ENCODE results near the gene ZBTB7A.

Gene ZBTB7A

DNA sequence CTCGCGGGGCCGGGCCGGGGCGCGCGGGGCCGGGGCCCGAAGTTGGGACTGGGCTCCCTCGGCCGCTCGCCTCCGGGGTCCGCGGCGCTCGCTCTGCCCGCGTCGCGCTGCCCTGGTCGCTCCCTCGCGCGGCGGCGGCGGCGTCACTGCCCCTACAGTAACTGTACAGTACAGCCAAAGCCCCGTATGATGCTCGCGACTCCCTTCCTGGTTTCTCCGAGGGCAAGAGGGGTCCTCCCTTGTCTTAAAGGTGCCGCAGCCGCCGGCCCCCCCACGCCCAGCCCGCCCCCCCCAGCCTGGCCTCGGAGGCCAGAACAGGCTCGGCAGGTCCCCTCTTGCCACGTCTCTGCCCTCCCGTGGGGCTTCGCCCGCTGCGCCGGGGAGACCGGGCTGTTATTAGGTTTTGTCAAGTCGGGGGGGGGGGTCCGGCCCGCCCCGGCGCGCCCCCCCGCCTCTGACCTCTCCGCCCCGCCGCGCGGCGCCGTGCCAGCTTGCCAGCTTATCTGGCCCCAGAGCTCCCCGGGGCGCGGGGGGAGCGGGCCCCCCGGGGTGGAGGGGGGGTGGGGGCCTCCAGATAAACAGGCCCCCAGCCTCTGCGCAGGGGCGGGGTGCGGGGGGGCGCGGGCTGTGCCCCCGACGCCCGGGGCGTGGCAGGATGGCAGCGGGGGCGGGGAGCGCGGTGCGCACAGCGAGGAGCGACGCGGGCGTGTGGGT is at the start of gene ZBTB7A:
Gene ZBTB7A (minus strand): TSS at position 218 of the 714 bp plus-strand sequence. CDS start 11,667 bp downstream, outside the sequence.
- peaks cover 5 to 49% (median 40%) of the 10 kb centered on the region in 5 donors for H3K4me1 ChIP-seq (ENCODE audit: control insufficient read depth in 5 of 5, insufficient read depth in 5 of 5, low read length in 5 of 5)
- H3K36me3 ChIP-seq (ENCODE audit: control insufficient read depth in 5 of 5, insufficient read depth in 5 of 5, low read length in 5 of 5), result peaks cover 0 to 6% (median 5%) of the 10 kb centered on the region in 5 donors
- H3K27ac ChIP-seq (ENCODE audit: low read depth, low read length), result peak within 1 kb of the TSS; percentile 76
- peak within 1 kb of the TSS in 4 of 5 donors; percentile 66 to 80 (median 75) for H3K9ac ChIP-seq (ENCODE audit: low read length in 5 of 5)
- H3K4me3 ChIP-seq (ENCODE audit: low read depth in 1 of 5, low read length in 5 of 5), result peak within 1 kb of the TSS in 4 of 5 donors; percentile 57 to 79 (median 70)
- no peaks in the 10 kb centered on the region for H3K9me3 ChIP-seq (ENCODE audit: control insufficient read depth in 5 of 5, low read length in 5 of 5)
- H3K27me3 ChIP-seq (ENCODE audit: control insufficient read depth in 5 of 5, insufficient read depth in 4 of 5, low read length in 5 of 5), result no peaks in the 10 kb centered on the region

- no peak overlapping the region for H3K9ac ChIP-seq (ENCODE audit: low read length in 5 of 5)
- H3K27me3 ChIP-seq (ENCODE audit: control insufficient read depth in 5 of 5, insufficient read depth in 4 of 5, low read length in 5 of 5), result no peaks in the 10 kb centered on the region
- H3K4me3 ChIP-seq (ENCODE audit: low read depth in 1 of 5, low read length in 5 of 5), result no peak overlapping the region
- no peak overlapping the region for H3K27ac ChIP-seq (ENCODE audit: low read depth, low read length)
- H3K4me1 ChIP-seq (ENCODE audit: control insufficient read depth in 5 of 5, insufficient read depth in 5 of 5, low read length in 5 of 5), result peaks cover 0 to 20% (median 3%) of the 10 kb centered on the region in 5 donors
- H3K9me3 ChIP-seq (ENCODE audit: control insufficient read depth in 5 of 5, low read length in 5 of 5), result no peaks in the 10 kb centered on the region
- peaks cover 0 to 83% (median 59%) of the 10 kb centered on the region in 5 donors for H3K36me3 ChIP-seq (ENCODE audit: control insufficient read depth in 5 of 5, insufficient read depth in 5 of 5, low read length in 5 of 5)
These were observed 49.2 kb upstream of the ZBTB7A start for GRCh38 chr19:4115818-4116385.

DNA sequence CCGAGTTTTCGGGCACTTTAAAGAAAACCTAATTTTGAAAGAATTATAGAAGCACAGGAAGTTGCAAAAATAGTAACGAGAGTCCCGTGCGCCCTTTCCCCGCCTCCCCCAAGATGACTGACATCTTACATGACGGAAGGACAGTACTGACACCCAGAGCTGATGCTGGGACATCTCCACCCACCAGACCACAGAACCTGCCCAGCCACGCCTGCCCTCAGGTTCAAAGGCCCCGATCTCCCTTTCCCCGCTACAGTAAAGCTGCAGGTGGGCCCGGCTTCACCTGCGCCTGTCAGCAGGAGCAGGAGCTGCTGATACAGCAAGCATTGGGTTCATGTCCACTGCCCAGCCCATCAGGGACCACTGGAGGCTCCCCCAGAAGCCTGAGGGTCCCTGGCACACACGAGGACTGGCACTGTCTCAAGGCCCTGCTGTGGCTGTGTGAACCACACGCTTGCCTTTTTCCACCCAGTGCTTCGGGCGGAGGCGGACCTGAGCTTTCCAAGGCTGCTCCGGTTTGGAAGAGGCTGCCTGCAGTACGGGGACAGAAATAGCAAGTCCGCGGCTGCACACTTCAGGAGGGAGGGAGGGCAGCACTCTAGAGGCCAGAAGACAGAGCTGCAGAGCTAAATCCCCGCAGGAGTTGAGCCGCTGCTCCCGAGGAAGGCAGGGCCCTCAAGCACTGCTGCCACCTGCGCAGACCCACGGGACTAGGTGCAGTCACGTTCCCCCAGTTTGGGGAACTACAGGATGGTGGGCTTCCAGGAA is 48.5 kb upstream of the ZBTB7A start:
- H3K36me3 ChIP-seq (ENCODE audit: control insufficient read depth in 5 of 5, insufficient read depth in 5 of 5, low read length in 5 of 5), result peaks cover 0 to 90% (median 63%) of the 10 kb centered on the region in 5 donors
- H3K27me3 ChIP-seq (ENCODE audit: control insufficient read depth in 5 of 5, insufficient read depth in 4 of 5, low read length in 5 of 5), result no peaks in the 10 kb centered on the region
- no peak overlapping the region for H3K27ac ChIP-seq (ENCODE audit: low read depth, low read length)
- no peak overlapping the region for H3K4me3 ChIP-seq (ENCODE audit: low read depth in 1 of 5, low read length in 5 of 5)
- no peak overlapping the region for H3K9ac ChIP-seq (ENCODE audit: low read length in 5 of 5)
- H3K4me1 ChIP-seq (ENCODE audit: control insufficient read depth in 5 of 5, insufficient read depth in 5 of 5, low read length in 5 of 5), result peaks cover 0 to 14% (median 0%) of the 10 kb centered on the region in 5 donors
- H3K9me3 ChIP-seq (ENCODE audit: control insufficient read depth in 5 of 5, low read length in 5 of 5), result no peaks in the 10 kb centered on the region

DNA sequence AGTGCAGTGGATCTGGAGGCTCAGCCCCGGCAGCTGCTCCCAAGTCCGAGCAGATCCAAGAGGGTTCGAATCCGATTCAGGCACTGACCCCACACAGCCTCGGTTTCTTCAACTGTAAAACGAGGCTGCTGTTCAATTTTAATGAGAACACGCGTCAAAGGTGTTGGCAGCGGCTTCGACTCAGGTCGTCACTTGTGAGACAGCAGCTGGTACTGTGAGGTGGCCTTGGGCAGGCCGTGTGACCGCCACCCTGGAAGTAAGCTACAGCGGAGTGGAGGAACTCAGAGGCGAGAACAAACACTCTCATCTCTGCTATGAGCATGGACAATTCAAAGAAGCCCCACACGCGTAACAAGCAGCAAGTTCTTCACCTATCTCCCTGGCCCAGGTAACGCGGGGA is 47.5 kb upstream of the ZBTB7A start:
- H3K4me3 ChIP-seq (ENCODE audit: low read depth in 1 of 5, low read length in 5 of 5), result no peak overlapping the region
- H3K4me1 ChIP-seq (ENCODE audit: control insufficient read depth in 5 of 5, insufficient read depth in 5 of 5, low read length in 5 of 5), result peaks cover 0 to 14% (median 0%) of the 10 kb centered on the region in 5 donors
- H3K9ac ChIP-seq (ENCODE audit: low read length in 5 of 5), result peak overlapping the region in 1 of 5 donors; percentile 52
- H3K9me3 ChIP-seq (ENCODE audit: control insufficient read depth in 5 of 5, low read length in 5 of 5), result no peaks in the 10 kb centered on the region
- peaks cover 0 to 91% (median 68%) of the 10 kb centered on the region in 5 donors for H3K36me3 ChIP-seq (ENCODE audit: control insufficient read depth in 5 of 5, insufficient read depth in 5 of 5, low read length in 5 of 5)
- no peaks in the 10 kb centered on the region for H3K27me3 ChIP-seq (ENCODE audit: control insufficient read depth in 5 of 5, insufficient read depth in 4 of 5, low read length in 5 of 5)
- no peak overlapping the region for H3K27ac ChIP-seq (ENCODE audit: low read depth, low read length)

DNA sequence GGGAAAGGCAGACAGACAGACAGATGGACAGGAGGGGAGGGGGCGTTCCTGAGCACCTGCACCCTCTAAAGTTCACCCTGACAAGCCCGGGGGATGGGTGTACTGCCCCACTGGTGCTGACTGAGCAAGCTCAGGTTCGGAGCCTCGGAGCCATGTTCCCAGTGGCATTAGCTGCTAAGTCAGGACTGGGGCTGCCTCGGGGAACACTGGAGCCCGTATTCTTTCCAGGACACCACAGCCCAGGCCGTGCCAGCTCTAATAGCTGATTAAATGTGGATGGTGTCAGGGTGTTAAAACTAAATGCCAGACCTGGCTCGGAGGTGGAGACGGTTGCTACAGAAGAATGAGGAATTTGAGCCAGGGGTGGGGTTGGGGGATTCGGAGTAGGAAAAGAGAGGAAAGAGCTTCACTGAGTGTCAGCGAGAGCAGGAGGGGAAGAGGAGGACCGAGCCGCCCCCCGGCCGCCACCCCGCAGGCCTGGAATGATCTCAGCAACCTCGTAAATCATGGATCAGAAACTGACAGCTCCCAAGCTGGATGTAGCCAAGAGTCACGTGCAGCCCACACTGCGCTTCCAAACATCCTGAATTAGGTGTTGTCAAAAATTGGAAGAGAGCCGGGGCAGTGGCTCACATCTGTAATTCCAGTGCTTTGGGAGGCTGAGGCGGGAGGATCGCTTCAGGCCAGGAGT is 46.8 kb upstream of the ZBTB7A start:
- H3K4me3 ChIP-seq (ENCODE audit: low read depth in 1 of 5, low read length in 5 of 5), result no peak overlapping the region
- peaks cover 0 to 95% (median 74%) of the 10 kb centered on the region in 5 donors for H3K36me3 ChIP-seq (ENCODE audit: control insufficient read depth in 5 of 5, insufficient read depth in 5 of 5, low read length in 5 of 5)
- H3K27me3 ChIP-seq (ENCODE audit: control insufficient read depth in 5 of 5, insufficient read depth in 4 of 5, low read length in 5 of 5), result no peaks in the 10 kb centered on the region
- no peak overlapping the region for H3K27ac ChIP-seq (ENCODE audit: low read depth, low read length)
- H3K9ac ChIP-seq (ENCODE audit: low read length in 5 of 5), result peak overlapping the region in 1 of 5 donors; percentile 52
- no peaks in the 10 kb centered on the region for H3K9me3 ChIP-seq (ENCODE audit: control insufficient read depth in 5 of 5, low read length in 5 of 5)
- peaks cover 0 to 14% (median 0%) of the 10 kb centered on the region in 5 donors for H3K4me1 ChIP-seq (ENCODE audit: control insufficient read depth in 5 of 5, insufficient read depth in 5 of 5, low read length in 5 of 5)

DNA sequence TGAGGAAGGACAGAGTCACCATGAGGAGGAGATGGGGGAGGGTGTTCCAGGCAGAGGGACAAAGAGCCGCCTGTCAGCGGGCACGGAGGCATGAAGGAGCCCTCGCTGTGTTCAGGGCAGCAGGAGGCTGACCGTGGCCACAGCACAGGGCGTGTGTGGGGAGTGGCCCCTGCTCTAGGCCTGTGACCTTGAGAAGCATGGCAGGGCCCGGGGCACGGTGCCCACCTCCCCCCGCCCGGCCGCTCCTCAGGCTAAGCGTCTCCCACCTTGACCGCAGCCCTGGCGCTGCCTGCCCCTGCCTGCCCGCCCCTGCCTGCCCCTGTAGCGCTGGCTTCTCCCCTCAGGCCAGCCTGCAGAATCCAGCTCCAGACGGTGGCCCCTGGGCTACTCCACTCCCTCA is 45.7 kb upstream of the ZBTB7A start:
- Histone ChIP-seq H3K36me3 (ENCODE audit: control insufficient read depth in 5 of 5, insufficient read depth in 5 of 5, low read length in 5 of 5) (peaks cover 0 to 94% (median 80%) of the 10 kb centered on the region in 5 donors), H3K4me1 (ENCODE audit: control insufficient read depth in 5 of 5, insufficient read depth in 5 of 5, low read length in 5 of 5) (peaks cover 0 to 14% (median 0%) of the 10 kb centered on the region in 5 donors), H3K27ac (ENCODE audit: low read depth, low read length) (no peak overlapping the region), H3K9ac (ENCODE audit: low read length in 5 of 5) (no peak overlapping the region), H3K9me3 (ENCODE audit: control insufficient read depth in 5 of 5, low read length in 5 of 5) (no peaks in the 10 kb centered on the region), H3K27me3 (ENCODE audit: control insufficient read depth in 5 of 5, insufficient read depth in 4 of 5, low read length in 5 of 5) (no peaks in the 10 kb centered on the region), H3K4me3 (ENCODE audit: low read depth in 1 of 5, low read length in 5 of 5) (no peak overlapping the region)

- H3K27ac ChIP-seq (ENCODE audit: low read depth, low read length), result no peak overlapping the region
- no peaks in the 10 kb centered on the region for H3K9me3 ChIP-seq (ENCODE audit: control insufficient read depth in 5 of 5, low read length in 5 of 5)
- peaks cover 0 to 92% (median 82%) of the 10 kb centered on the region in 5 donors for H3K36me3 ChIP-seq (ENCODE audit: control insufficient read depth in 5 of 5, insufficient read depth in 5 of 5, low read length in 5 of 5)
- peaks cover 0 to 3% (median 0%) of the 10 kb centered on the region in 5 donors for H3K4me1 ChIP-seq (ENCODE audit: control insufficient read depth in 5 of 5, insufficient read depth in 5 of 5, low read length in 5 of 5)
- H3K27me3 ChIP-seq (ENCODE audit: control insufficient read depth in 5 of 5, insufficient read depth in 4 of 5, low read length in 5 of 5), result no peaks in the 10 kb centered on the region
- no peak overlapping the region for H3K9ac ChIP-seq (ENCODE audit: low read length in 5 of 5)
- no peak overlapping the region for H3K4me3 ChIP-seq (ENCODE audit: low read depth in 1 of 5, low read length in 5 of 5)
These were observed 42.9 kb upstream of the ZBTB7A start for GRCh38 chr19:4109626-4109945.

DNA sequence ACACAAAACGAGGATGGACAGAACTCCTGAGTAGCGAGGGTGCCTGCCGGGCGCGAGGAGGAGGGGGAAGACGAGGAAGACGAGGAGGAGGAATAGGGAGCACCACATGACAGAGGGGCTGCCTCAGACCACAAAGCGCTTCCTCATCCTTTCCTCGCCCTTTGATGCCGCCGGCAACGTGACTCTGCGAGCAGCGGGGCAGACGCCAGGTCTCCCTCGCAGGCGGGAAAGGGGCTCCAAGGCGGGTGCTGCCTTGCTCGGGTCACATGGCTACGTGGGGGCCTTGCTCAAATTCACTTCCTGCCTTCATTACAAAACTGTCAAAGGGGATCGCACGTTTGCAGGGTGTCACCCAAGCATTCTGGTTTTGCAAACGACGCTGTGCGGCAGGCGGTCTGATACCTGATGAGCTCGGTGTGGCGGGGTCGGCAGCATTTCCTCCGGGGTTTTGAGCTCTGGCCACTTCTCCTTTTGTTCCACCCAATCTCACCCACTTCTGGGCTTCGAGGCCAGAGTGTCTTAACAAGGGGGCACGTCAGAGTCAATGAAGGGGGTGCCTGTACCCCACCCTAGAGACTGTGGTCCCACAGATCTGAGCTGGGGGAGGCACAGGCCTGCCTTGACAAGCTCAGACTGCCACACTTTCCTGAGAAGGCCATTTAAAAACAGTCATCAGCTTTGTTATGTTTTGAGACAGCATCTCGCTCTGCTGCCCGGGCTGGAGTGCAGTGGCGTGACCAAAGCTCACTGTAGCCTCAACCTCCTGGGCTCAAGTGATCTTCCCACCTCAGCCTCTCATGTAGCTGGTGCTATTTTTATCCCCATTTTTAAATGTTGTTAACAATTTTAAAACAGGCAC is 42.3 kb upstream of the ZBTB7A start:
- peaks cover 0 to 91% (median 82%) of the 10 kb centered on the region in 5 donors for H3K36me3 ChIP-seq (ENCODE audit: control insufficient read depth in 5 of 5, insufficient read depth in 5 of 5, low read length in 5 of 5)

DNA sequence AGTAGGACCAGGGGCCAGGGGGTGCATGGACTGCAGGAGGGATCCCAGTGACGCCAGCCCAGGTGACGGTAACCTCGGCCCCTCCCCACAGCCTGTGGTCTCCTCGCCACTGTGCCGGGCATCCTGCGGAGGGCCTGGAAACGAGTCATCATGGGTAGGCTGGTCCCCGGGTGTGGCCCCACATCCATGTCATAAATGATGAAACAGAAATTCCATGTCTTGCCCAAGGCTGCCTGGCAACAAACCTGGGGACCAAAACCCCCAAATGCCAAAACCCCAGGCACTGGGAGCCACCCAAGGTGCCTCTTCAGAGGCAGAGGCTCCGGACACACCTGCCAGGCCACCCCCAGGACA is 36.4 kb upstream of the ZBTB7A start:
- no peaks in the 10 kb centered on the region for H3K9me3 ChIP-seq (ENCODE audit: control insufficient read depth in 5 of 5, low read length in 5 of 5)
- H3K27ac ChIP-seq (ENCODE audit: low read depth, low read length), result no peak overlapping the region
- no peak overlapping the region for H3K4me3 ChIP-seq (ENCODE audit: low read depth in 1 of 5, low read length in 5 of 5)
- H3K27me3 ChIP-seq (ENCODE audit: control insufficient read depth in 5 of 5, insufficient read depth in 4 of 5, low read length in 5 of 5), result no peaks in the 10 kb centered on the region
- H3K4me1 ChIP-seq (ENCODE audit: control insufficient read depth in 5 of 5, insufficient read depth in 5 of 5, low read length in 5 of 5), result no peaks in the 10 kb centered on the region
- peaks cover 0 to 91% (median 78%) of the 10 kb centered on the region in 5 donors for H3K36me3 ChIP-seq (ENCODE audit: control insufficient read depth in 5 of 5, insufficient read depth in 5 of 5, low read length in 5 of 5)
- H3K9ac ChIP-seq (ENCODE audit: low read length in 5 of 5), result no peak overlapping the region

More for the DNA sequence above, 42.3 kb upstream of the ZBTB7A start:
- Histone ChIP-seq H3K27ac (ENCODE audit: low read depth, low read length) (no peak overlapping the region), H3K4me3 (ENCODE audit: low read depth in 1 of 5, low read length in 5 of 5) (no peak overlapping the region), H3K9ac (ENCODE audit: low read length in 5 of 5) (peak overlapping the region in 1 of 5 donors; percentile 6), H3K27me3 (ENCODE audit: control insufficient read depth in 5 of 5, insufficient read depth in 4 of 5, low read length in 5 of 5) (no peaks in the 10 kb centered on the region), H3K9me3 (ENCODE audit: control insufficient read depth in 5 of 5, low read length in 5 of 5) (no peaks in the 10 kb centered on the region), H3K4me1 (ENCODE audit: control insufficient read depth in 5 of 5, insufficient read depth in 5 of 5, low read length in 5 of 5) (no peaks in the 10 kb centered on the region)
